ENCODE data around the gene USP36. TPM values are rescaled to one million over a fixed set of nuclear protein-coding genes. Genes with fewer than 3 reads are reported as not detected.

Gene USP36
- total and polyA plus RNA-seq, 12 donors, result 10.0 to 28.8 (median 24.8) TPM

- no peaks in the 10 kb centered on the region for H3K27me3 ChIP-seq
- DNase-seq, result peak; percentile 52 to 73
- intact Hi-C loops (cut with DNase I), result loop anchor here in 2 of 10 donors (10.0 kb wide), 1 partner anchor 62 kb away; the partner anchor contains the start of gene TIMP2 (in 2 of the 2)
- H3K4me3 ChIP-seq, result no peak overlapping the region
- H3K9me3 ChIP-seq, result peaks cover 0 to 4% (median 0%) of the 10 kb centered on the region in 11 donors
- peak; percentile 56 to 94 (median 84) for ATAC-seq
- WGBS, 2 donors, result 76 to 79% methylated on average over 17 of the region's 17 CpGs
- peaks cover 3 to 38% (median 12%) of the 10 kb centered on the region in 9 donors for H3K4me1 ChIP-seq
- H3K27ac ChIP-seq, result peak overlapping the region in 9 of 10 donors; percentile 16 to 79 (median 55)
- TF ChIP-seq CTCF (IDR thresholded peaks at IDR 0.05), result no peak
- H3K36me3 ChIP-seq, result peaks cover 0 to 45% (median 0%) of the 10 kb centered on the region in 9 donors
Measured at GRCh38 chr17:78862073-78863023, 21.7 kb upstream of the USP36 start.

GRCh38 chr17:78861229-78861628 lies 20.6 kb upstream of the USP36 start:
- no peak for ATAC-seq
- Histone ChIP-seq H3K4me1 (peaks cover 3 to 27% (median 8%) of the 10 kb centered on the region in 9 donors), H3K27ac (peak overlapping the region in 5 of 10 donors; percentile 36 to 79 (median 64)), H3K9me3 (peaks cover 0 to 4% (median 0%) of the 10 kb centered on the region in 11 donors), H3K27me3 (no peaks in the 10 kb centered on the region), H3K36me3 (peaks cover 0 to 50% (median 10%) of the 10 kb centered on the region in 9 donors), H3K4me3 (no peak overlapping the region)
- WGBS, 2 donors, result 88 to 96% methylated on average over 4 of the region's 4 CpGs
- DNase-seq, result no peak
- intact Hi-C loops (cut with DNase I), result loop anchor here in 2 of 10 donors (10.0 kb wide), 1 partner anchor 64 kb away; the partner anchor contains the start of gene TIMP2 (in 2 of the 2)
- TF ChIP-seq CTCF (IDR thresholded peaks at IDR 0.05), result no peak

- DNase-seq (no peak), ATAC-seq (no peak)
- WGBS, 2 donors, result 84 to 90% methylated on average over 4 of the region's 4 CpGs
- intact Hi-C loops (cut with DNase I), result no loop called here
- Histone ChIP-seq H3K4me3 (no peak overlapping the region), H3K9me3 (peaks cover 0 to 4% (median 0%) of the 10 kb centered on the region in 11 donors), H3K36me3 (peaks cover 0 to 71% (median 23%) of the 10 kb centered on the region in 9 donors), H3K4me1 (peaks cover 0 to 18% (median 0%) of the 10 kb centered on the region in 9 donors), H3K27me3 (no peaks in the 10 kb centered on the region), H3K27ac (no peak overlapping the region)
- TF ChIP-seq CTCF (IDR thresholded peaks at IDR 0.05), result no peak
Measured at GRCh38 chr17:78859051-78859450, 18.4 kb upstream of the USP36 start.

GRCh38 chr17:78857266-78857665 lies 16.7 kb upstream of the USP36 start:
- Histone ChIP-seq H3K9me3 (no peaks in the 10 kb centered on the region), H3K27ac (no peak overlapping the region), H3K36me3 (peaks cover 0 to 80% (median 29%) of the 10 kb centered on the region in 9 donors), H3K4me3 (no peak overlapping the region), H3K4me1 (peaks cover 0 to 10% (median 0%) of the 10 kb centered on the region in 9 donors), H3K27me3 (no peaks in the 10 kb centered on the region)
- intact Hi-C loops (cut with DNase I), result no loop called here
- no peak for ATAC-seq
- no peak for TF ChIP-seq CTCF (IDR thresholded peaks at IDR 0.05)
- WGBS, 2 donors, result 94% methylated on average over 14 of the region's 14 CpGs
- no peak for DNase-seq

All from heart right ventricle (tissue), 16 donors.